ENCODE data around the gene EMC1. TPM values are rescaled to one million over a fixed set of nuclear protein-coding genes. Genes with fewer than 3 reads are reported as not detected.

Gene EMC1
- total and polyA plus RNA-seq, 5 donors from 2014 or later = 17.3 to 28.4 (median 19.5) TPM

DNA sequence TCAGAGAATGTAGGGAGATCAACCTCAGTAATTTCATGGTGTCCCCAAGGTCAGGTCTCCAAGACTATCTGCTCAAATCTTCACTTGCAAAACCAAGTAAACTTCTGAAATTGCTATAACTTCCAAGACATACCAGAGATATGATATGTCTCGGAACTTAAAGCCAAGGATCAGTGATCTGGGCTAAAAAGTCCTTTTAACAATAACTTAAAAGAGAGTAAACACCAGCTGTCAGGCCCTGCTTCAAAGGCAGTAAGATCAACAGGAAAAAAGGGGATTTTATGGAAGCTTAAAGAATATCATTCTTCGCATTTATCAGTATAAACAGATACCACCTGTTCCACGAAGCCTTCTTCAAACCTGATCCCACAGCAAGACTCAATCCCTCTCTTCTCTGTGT is 55.0 kb downstream of the EMC1 start:
- H3K9me3 ChIP-seq (ENCODE audit: control insufficient read depth in 2 of 2, low read length in 2 of 2) = no peaks in the 10 kb centered on the region
- Mint-ChIP-seq H3K4me3 (no peak overlapping the region), H3K27ac (peak overlapping the region in 2 of 3 donors; percentile 20 to 33), H3K27me3 (no peaks in the 10 kb centered on the region), H3K9me3 (no peaks in the 10 kb centered on the region), H3K36me3 (peaks cover 62% of the 10 kb centered on the region), H3K4me1 (peaks cover 3 to 13% (median 3%) of the 10 kb centered on the region in 4 donors)
- H3K27me3 ChIP-seq (ENCODE audit: control insufficient read depth, insufficient read depth, low read length) = no peaks in the 10 kb centered on the region
- DNase-seq (no peak), ATAC-seq (ENCODE audit: low read depth in 2 of 2) (no peak)
- peaks cover 3% of the 10 kb centered on the region for H3K4me1 ChIP-seq (ENCODE audit: control insufficient read depth, insufficient read depth, low read length, poor library complexity, severe bottlenecking)
- no peak overlapping the region for H3K4me3 ChIP-seq (ENCODE audit: low read depth, low read length)
- H3K27ac ChIP-seq (ENCODE audit: insufficient read depth, low read length, poor library complexity, severe bottlenecking) = no peak overlapping the region
- peaks cover 90% of the 10 kb centered on the region for H3K36me3 ChIP-seq (ENCODE audit: control insufficient read depth, insufficient read depth, low read length)

DNA sequence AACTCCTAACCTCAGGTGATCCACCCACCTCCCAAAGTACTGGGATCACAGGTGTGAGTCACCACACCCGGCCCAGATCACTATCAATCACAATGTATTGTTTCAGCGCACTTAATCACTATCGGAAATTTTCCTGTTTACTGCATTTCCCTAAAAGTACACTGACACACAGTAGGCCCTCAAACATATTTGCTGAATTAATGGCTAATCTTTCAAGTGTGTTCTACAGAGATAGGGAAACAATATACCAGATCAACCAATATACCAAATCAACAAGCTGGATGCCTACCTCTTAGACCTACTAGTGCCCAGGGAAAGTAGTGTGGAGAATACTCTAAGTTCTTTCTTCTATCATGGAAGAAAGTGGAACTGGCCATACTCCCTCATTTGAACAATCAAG is 58.3 kb downstream of the EMC1 start:
- no peak overlapping the region for H3K27ac ChIP-seq (ENCODE audit: insufficient read depth, low read length, poor library complexity, severe bottlenecking)
- no peaks in the 10 kb centered on the region for H3K27me3 Mint-ChIP-seq
- ATAC-seq (ENCODE audit: low read depth in 2 of 2) (no peak), DNase-seq (no peak)
- H3K4me3 Mint-ChIP-seq = no peak overlapping the region
- H3K36me3 ChIP-seq (ENCODE audit: control insufficient read depth, insufficient read depth, low read length) = peaks cover 86% of the 10 kb centered on the region
- peaks cover 0 to 18% (median 3%) of the 10 kb centered on the region in 4 donors for H3K4me1 Mint-ChIP-seq
- H3K9me3 Mint-ChIP-seq = no peaks in the 10 kb centered on the region
- no peaks in the 10 kb centered on the region for H3K9me3 ChIP-seq (ENCODE audit: control insufficient read depth in 2 of 2, low read length in 2 of 2)
- no peaks in the 10 kb centered on the region for H3K4me1 ChIP-seq (ENCODE audit: control insufficient read depth, insufficient read depth, low read length, poor library complexity, severe bottlenecking)
- no peak overlapping the region for H3K27ac Mint-ChIP-seq
- no peaks in the 10 kb centered on the region for H3K27me3 ChIP-seq (ENCODE audit: control insufficient read depth, insufficient read depth, low read length)
- H3K4me3 ChIP-seq (ENCODE audit: low read depth, low read length) = no peak overlapping the region
- peaks cover 52% of the 10 kb centered on the region for H3K36me3 Mint-ChIP-seq

DNA sequence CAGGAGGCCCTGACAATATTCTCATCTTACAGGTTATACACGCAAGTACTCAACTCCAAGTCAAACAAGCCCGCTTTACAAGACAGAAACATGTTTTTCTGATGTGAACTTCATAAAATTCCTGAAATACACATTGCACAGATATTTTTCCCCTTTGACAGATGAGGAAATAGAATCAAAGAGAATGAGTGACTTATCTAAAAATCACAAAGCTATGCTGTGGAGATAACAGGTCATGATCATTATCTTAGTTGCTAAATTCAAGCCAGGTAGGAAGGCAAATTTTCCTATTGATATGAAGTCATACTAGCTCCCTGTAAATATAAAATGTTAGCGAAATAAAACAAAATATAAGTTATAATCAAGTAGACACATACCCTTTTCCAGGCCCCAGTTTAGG is 59.5 kb downstream of the EMC1 start:
- no peak overlapping the region for H3K27ac ChIP-seq (ENCODE audit: insufficient read depth, low read length, poor library complexity, severe bottlenecking)
- H3K36me3 ChIP-seq (ENCODE audit: control insufficient read depth, insufficient read depth, low read length) = peaks cover 84% of the 10 kb centered on the region
- Mint-ChIP-seq H3K9me3 (no peaks in the 10 kb centered on the region), H3K4me3 (no peak overlapping the region), H3K4me1 (peaks cover 0 to 17% (median 4%) of the 10 kb centered on the region in 4 donors), H3K27me3 (no peaks in the 10 kb centered on the region), H3K36me3 (peaks cover 44% of the 10 kb centered on the region), H3K27ac (peak overlapping the region in 1 of 3 donors; percentile 47)
- DNase-seq (no peak), ATAC-seq (ENCODE audit: low read depth in 2 of 2) (no peak)
- no peak overlapping the region for H3K4me3 ChIP-seq (ENCODE audit: low read depth, low read length)
- H3K4me1 ChIP-seq (ENCODE audit: control insufficient read depth, insufficient read depth, low read length, poor library complexity, severe bottlenecking) = no peaks in the 10 kb centered on the region
- no peaks in the 10 kb centered on the region for H3K9me3 ChIP-seq (ENCODE audit: control insufficient read depth in 2 of 2, low read length in 2 of 2)
- no peaks in the 10 kb centered on the region for H3K27me3 ChIP-seq (ENCODE audit: control insufficient read depth, insufficient read depth, low read length)

DNA sequence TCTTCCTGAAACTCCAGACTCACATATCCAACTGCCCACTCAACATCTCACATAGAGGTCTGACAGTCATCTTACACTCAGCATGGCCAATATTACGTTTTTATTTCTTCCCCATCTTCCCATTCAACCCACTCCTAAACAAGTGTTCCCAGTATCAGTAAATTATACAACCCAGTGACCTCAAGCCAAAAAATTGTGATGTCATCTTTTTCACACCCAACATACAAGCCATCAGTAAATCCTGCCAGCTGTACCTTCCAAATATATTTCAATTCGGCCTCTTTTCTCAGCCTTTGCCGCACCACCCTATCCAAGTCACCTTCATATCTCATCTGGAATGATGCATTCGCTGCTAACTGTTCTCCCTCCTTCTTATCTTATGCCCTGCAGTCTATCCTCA is 60.9 kb downstream of the EMC1 start:
- Mint-ChIP-seq H3K27me3 (no peaks in the 10 kb centered on the region), H3K4me3 (no peak overlapping the region), H3K9me3 (no peaks in the 10 kb centered on the region), H3K27ac (peak overlapping the region in 1 of 3 donors; percentile 72), H3K36me3 (peaks cover 50% of the 10 kb centered on the region), H3K4me1 (peaks cover 0 to 15% (median 6%) of the 10 kb centered on the region in 4 donors)
- Histone ChIP-seq H3K4me3 (ENCODE audit: low read depth, low read length) (no peak overlapping the region), H3K36me3 (ENCODE audit: control insufficient read depth, insufficient read depth, low read length) (peaks cover 84% of the 10 kb centered on the region), H3K9me3 (ENCODE audit: control insufficient read depth in 2 of 2, low read length in 2 of 2) (no peaks in the 10 kb centered on the region), H3K27ac (ENCODE audit: insufficient read depth, low read length, poor library complexity, severe bottlenecking) (no peak overlapping the region), H3K4me1 (ENCODE audit: control insufficient read depth, insufficient read depth, low read length, poor library complexity, severe bottlenecking) (no peaks in the 10 kb centered on the region), H3K27me3 (ENCODE audit: control insufficient read depth, insufficient read depth, low read length) (no peaks in the 10 kb centered on the region)
- DNase-seq (no peak), ATAC-seq (ENCODE audit: low read depth in 2 of 2) (no peak)

DNA sequence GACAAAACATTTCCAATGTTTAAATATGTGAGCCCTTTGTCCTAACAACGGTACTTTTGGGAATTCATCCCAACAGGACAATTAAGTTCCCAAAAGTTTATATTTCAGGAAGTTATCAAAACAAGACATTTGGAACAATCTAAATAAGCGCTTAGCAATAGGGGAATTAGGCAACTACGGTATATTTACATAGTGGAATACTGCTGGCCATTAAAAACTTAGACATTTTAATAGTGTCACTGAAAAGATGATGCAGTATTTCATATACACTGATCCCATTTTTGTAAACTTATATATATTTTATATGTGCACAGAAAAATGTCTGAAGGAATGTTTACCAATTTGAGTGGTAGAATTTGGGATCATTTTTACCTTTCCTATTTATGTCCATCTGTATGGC is 62.1 kb downstream of the EMC1 start:
- Mint-ChIP-seq H3K9me3 (no peaks in the 10 kb centered on the region), H3K4me1 (peaks cover 0 to 15% (median 6%) of the 10 kb centered on the region in 4 donors), H3K27ac (no peak overlapping the region), H3K4me3 (no peak overlapping the region), H3K27me3 (no peaks in the 10 kb centered on the region), H3K36me3 (peaks cover 57% of the 10 kb centered on the region)
- DNase-seq = no peak
- H3K27ac ChIP-seq (ENCODE audit: insufficient read depth, low read length, poor library complexity, severe bottlenecking) = no peak overlapping the region
- H3K4me1 ChIP-seq (ENCODE audit: control insufficient read depth, insufficient read depth, low read length, poor library complexity, severe bottlenecking) = no peaks in the 10 kb centered on the region
- H3K4me3 ChIP-seq (ENCODE audit: low read depth, low read length) = no peak overlapping the region
- H3K9me3 ChIP-seq (ENCODE audit: control insufficient read depth in 2 of 2, low read length in 2 of 2) = no peaks in the 10 kb centered on the region
- peaks cover 92% of the 10 kb centered on the region for H3K36me3 ChIP-seq (ENCODE audit: control insufficient read depth, insufficient read depth, low read length)
- no peaks in the 10 kb centered on the region for H3K27me3 ChIP-seq (ENCODE audit: control insufficient read depth, insufficient read depth, low read length)
- no peak for ATAC-seq (ENCODE audit: low read depth in 2 of 2)

DNA sequence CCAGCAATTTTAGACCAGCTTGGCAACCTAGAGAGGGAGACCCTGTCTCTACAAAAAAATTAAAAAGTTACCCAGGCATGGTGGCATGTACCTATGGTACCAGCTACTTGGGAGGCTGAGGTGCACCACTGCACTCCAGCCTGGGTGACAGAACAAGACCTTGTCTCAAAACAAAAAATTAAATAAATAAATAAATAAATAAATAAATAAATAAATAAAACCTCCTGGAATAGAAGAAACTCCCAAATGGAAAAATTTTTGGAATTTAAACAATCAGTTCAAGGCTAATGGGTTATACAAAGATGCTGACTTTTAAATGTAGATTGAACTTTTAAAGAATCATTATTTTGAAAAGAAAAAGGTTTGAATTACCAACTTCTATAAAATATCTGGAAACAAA is 63.5 kb downstream of the EMC1 start:
- no peak overlapping the region for H3K27ac Mint-ChIP-seq
- H3K27ac ChIP-seq (ENCODE audit: insufficient read depth, low read length, poor library complexity, severe bottlenecking) = no peak overlapping the region
- ATAC-seq (ENCODE audit: low read depth in 2 of 2) (no peak), DNase-seq (no peak)
- peaks cover 91% of the 10 kb centered on the region for H3K36me3 ChIP-seq (ENCODE audit: control insufficient read depth, insufficient read depth, low read length)
- no peaks in the 10 kb centered on the region for H3K9me3 ChIP-seq (ENCODE audit: control insufficient read depth in 2 of 2, low read length in 2 of 2)
- H3K4me3 ChIP-seq (ENCODE audit: low read depth, low read length) = no peak overlapping the region
- H3K4me1 ChIP-seq (ENCODE audit: control insufficient read depth, insufficient read depth, low read length, poor library complexity, severe bottlenecking) = no peaks in the 10 kb centered on the region
- no peaks in the 10 kb centered on the region for H3K27me3 Mint-ChIP-seq
- peaks cover 0 to 15% (median 6%) of the 10 kb centered on the region in 4 donors for H3K4me1 Mint-ChIP-seq
- H3K4me3 Mint-ChIP-seq = no peak overlapping the region
- no peaks in the 10 kb centered on the region for H3K27me3 ChIP-seq (ENCODE audit: control insufficient read depth, insufficient read depth, low read length)
- no peaks in the 10 kb centered on the region for H3K9me3 Mint-ChIP-seq
- peaks cover 55% of the 10 kb centered on the region for H3K36me3 Mint-ChIP-seq

DNA sequence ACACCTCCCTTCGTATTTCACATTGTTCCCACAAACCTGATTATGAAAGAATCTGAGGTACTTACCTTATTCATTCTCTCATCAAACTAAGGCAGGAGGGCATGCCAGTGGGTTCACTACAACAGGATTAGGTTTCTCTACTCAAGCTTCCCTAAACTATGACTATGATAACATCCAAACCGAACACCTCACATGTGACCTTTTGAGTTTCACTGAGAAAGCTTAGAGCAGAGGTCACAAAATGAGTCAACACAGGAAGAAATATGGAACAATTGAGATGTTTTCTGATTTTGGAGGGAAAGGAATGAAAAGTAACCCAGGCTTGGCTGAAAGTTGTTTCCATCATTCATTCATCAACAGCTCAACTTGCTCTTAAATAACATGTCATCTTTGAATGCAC is 65.3 kb downstream of the EMC1 start:
- DNase-seq (no peak), ATAC-seq (ENCODE audit: low read depth in 2 of 2) (no peak)
- no peaks in the 10 kb centered on the region for H3K27me3 Mint-ChIP-seq
- peaks cover 5 to 17% (median 12%) of the 10 kb centered on the region in 4 donors for H3K4me1 Mint-ChIP-seq
- peaks cover 56% of the 10 kb centered on the region for H3K36me3 Mint-ChIP-seq
- H3K4me3 Mint-ChIP-seq = no peak overlapping the region
- no peaks in the 10 kb centered on the region for H3K27me3 ChIP-seq (ENCODE audit: control insufficient read depth, insufficient read depth, low read length)
- peaks cover 89% of the 10 kb centered on the region for H3K36me3 ChIP-seq (ENCODE audit: control insufficient read depth, insufficient read depth, low read length)
- no peak overlapping the region for H3K27ac ChIP-seq (ENCODE audit: insufficient read depth, low read length, poor library complexity, severe bottlenecking)
- H3K9me3 Mint-ChIP-seq = no peaks in the 10 kb centered on the region
- no peaks in the 10 kb centered on the region for H3K9me3 ChIP-seq (ENCODE audit: control insufficient read depth in 2 of 2, low read length in 2 of 2)
- no peak overlapping the region for H3K4me3 ChIP-seq (ENCODE audit: low read depth, low read length)
- H3K4me1 ChIP-seq (ENCODE audit: control insufficient read depth, insufficient read depth, low read length, poor library complexity, severe bottlenecking) = no peaks in the 10 kb centered on the region
- no peak overlapping the region for H3K27ac Mint-ChIP-seq

DNA sequence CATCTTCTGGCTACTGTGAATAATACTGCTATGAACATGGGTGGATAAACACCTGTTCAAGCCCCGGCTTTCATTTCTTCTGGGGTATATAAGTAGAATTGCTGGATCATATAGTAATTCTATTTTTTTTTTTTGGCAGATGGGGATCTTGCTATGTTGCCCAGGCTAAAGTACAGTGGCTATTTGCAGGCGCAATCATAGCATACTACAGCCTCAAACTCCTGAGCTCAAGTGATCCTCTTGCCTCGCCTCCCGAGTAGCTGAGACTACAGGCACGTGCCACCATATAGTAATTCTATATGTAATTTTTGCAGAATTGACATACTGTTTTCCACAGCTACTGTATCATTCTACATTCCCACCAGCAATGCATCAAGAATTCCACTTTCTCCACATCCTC is 69.1 kb downstream of the EMC1 start:
- Histone ChIP-seq H3K9me3 (ENCODE audit: control insufficient read depth in 2 of 2, low read length in 2 of 2) (no peaks in the 10 kb centered on the region), H3K27ac (ENCODE audit: insufficient read depth, low read length, poor library complexity, severe bottlenecking) (no peak overlapping the region), H3K4me3 (ENCODE audit: low read depth, low read length) (no peak overlapping the region), H3K36me3 (ENCODE audit: control insufficient read depth, insufficient read depth, low read length) (peaks cover 79% of the 10 kb centered on the region), H3K4me1 (ENCODE audit: control insufficient read depth, insufficient read depth, low read length, poor library complexity, severe bottlenecking) (peaks cover 8% of the 10 kb centered on the region), H3K27me3 (ENCODE audit: control insufficient read depth, insufficient read depth, low read length) (no peaks in the 10 kb centered on the region)
- no peak for DNase-seq
- H3K27ac Mint-ChIP-seq = peak overlapping the region in 1 of 3 donors; percentile 69
- no peaks in the 10 kb centered on the region for H3K9me3 Mint-ChIP-seq
- peaks cover 18 to 40% (median 25%) of the 10 kb centered on the region in 4 donors for H3K4me1 Mint-ChIP-seq
- peaks cover 71% of the 10 kb centered on the region for H3K36me3 Mint-ChIP-seq
- H3K27me3 Mint-ChIP-seq = no peaks in the 10 kb centered on the region
- H3K4me3 Mint-ChIP-seq = no peak overlapping the region
- ATAC-seq (ENCODE audit: low read depth in 2 of 2) = no peak

All from CD4-positive, CD25-positive, alpha-beta regulatory T cell (primary cell).